DOHH2 (cell line): Measurements from ENCODE around the gene BTBD16.

ENCODE experiments used
- H3F3A ChIP-seq: fragments of 200-600 bp; sonication (generic), shearing (Covaris generic); 2 replicates; pipeline ENCODE4 v1.6.0; 2016; ENCODE audit warnings: antibody characterized with exemption, mild to moderate bottlenecking; ENCODE audit not compliant: control insufficient read depth, insufficient read depth
- H3K27ac ChIP-seq: fragments of 200-600 bp; sonication (generic); 2 replicates; pipeline ENCODE4 v1.5.1; 2014; ENCODE audit warnings: low read depth, mild to moderate bottlenecking, low read length, moderate library complexity
- H3K27me3 ChIP-seq: fragments of 200-600 bp; sonication (generic); 2 replicates; pipeline ENCODE4 v1.6.1; 2014; ENCODE audit warnings: mild to moderate bottlenecking, low read length, mixed read lengths; ENCODE audit not compliant: control insufficient read depth
- H3K36me3 ChIP-seq: fragments of 200-600 bp; sonication (generic); 2 replicates; pipeline ENCODE4 v1.6.1; 2014; ENCODE audit warnings: mild to moderate bottlenecking, low read length, moderate library complexity, mixed read lengths; ENCODE audit not compliant: control insufficient read depth
- H3K4me1 ChIP-seq: fragments of 200-600 bp; sonication (generic); 2 replicates; pipeline ENCODE4 v1.6.1; 2014; ENCODE audit warnings: mild to moderate bottlenecking, low read length, mixed read lengths; ENCODE audit not compliant: control insufficient read depth
- H3K4me2 ChIP-seq: fragments of 200-600 bp; sonication (generic); 2 replicates; pipeline ENCODE4 v1.6.0; 2014; ENCODE audit warnings: mild to moderate bottlenecking, low read length, moderate library complexity
- H3K4me3 ChIP-seq: fragments of 200-600 bp; sonication (generic); 2 replicates; pipeline ENCODE4 v1.5.1; 2014; ENCODE audit warnings: mild to moderate bottlenecking, low read length, mixed read lengths
- H3K79me2 ChIP-seq: fragments of 200-600 bp; sonication (generic); 2 replicates; pipeline ENCODE4 v1.6.1; 2014; ENCODE audit warnings: mild to moderate bottlenecking, low read length, mixed read lengths; ENCODE audit not compliant: control insufficient read depth
- H3K9me2 ChIP-seq: fragments of 200-600 bp; sonication (generic); replicated peaks from 2 replicates; pipeline ENCODE4 v1.6.1; 2014; ENCODE audit warnings: mild to moderate bottlenecking, low read length, mixed read lengths; ENCODE audit not compliant: control insufficient read depth
- H3K9me3 ChIP-seq: fragments of 200-600 bp; sonication (generic); 2 replicates; pipeline ENCODE4 v1.6.1; 2014; ENCODE audit warnings: antibody characterized with exemption, low read length, mixed read lengths; ENCODE audit not compliant: control insufficient read depth, insufficient read depth
- H4K20me1 ChIP-seq: fragments of 200-600 bp; sonication (generic); 2 replicates; pipeline ENCODE4 v1.6.0; 2014; ENCODE audit warnings: low read depth, mild to moderate bottlenecking, antibody characterized with exemption, low read length, moderate library complexity; ENCODE audit not compliant: control insufficient read depth, insufficient read depth
- EZH2phosphoT487 ChIP-seq: fragments of 200-600 bp; sonication (generic); IDR thresholded peaks from 2 replicates; pipeline ENCODE4 v1.6.1; 2017; ENCODE audit warnings: borderline replicate concordance, mild to moderate bottlenecking, antibody characterized with exemption, low read length, moderate library complexity, mixed read lengths
- TF ChIP-seq, protein P1 (sequence below): fragments of 200-600 bp; sonication (generic); IDR thresholded peaks from one replicate; pipeline ENCODE4 v1.5.1; 2014; ENCODE audit warnings: antibody characterized with exemption, mild to moderate bottlenecking, low read depth, low read length; ENCODE audit not compliant: poor library complexity, severe bottlenecking

Gene BTBD16

DNA sequence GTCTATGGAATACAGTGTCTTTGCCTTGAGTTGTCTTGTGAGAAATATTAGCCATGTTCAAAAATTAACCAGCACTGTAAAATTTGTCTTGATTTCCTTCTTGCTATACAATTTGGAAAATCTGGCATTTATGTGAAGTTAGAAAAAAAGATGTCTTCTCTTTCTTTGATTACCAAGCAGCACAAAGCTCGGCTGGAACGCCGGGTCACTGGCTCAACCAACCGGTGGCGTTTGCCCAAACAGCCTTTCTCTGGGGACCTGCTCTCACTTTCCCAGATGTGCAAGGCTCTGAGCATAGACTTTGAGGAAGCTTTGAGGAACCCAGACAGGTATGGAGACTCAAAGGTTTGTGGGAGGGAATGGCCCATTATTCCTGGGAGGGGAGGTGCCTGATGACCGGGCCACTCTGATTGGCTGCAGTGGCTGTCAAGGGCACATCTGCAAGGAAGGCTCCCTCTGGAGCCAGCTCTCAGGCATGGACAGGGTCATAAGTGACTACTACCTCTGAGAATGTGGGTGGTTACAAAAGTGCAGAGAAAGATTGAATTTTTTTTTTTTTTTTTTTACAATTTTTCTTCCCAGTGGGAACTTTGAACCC lies 5.6 kb downstream of the BTBD16 start:
- Histone ChIP-seq H3K9me2 (no peaks in the 10 kb centered on the region), H3K36me3 (no peaks in the 10 kb centered on the region), H3F3A (no peaks in the 10 kb centered on the region), H3K4me1 (no peaks in the 10 kb centered on the region), H3K27ac (no peak overlapping the region), H3K79me2 (no peaks in the 10 kb centered on the region), H3K4me2 (no peak overlapping the region), H4K20me1 (no peaks in the 10 kb centered on the region), H3K9me3 (no peaks in the 10 kb centered on the region), H3K27me3 (no peaks in the 10 kb centered on the region), H3K4me3 (no peak overlapping the region)
- TF ChIP-seq, protein P1, sequence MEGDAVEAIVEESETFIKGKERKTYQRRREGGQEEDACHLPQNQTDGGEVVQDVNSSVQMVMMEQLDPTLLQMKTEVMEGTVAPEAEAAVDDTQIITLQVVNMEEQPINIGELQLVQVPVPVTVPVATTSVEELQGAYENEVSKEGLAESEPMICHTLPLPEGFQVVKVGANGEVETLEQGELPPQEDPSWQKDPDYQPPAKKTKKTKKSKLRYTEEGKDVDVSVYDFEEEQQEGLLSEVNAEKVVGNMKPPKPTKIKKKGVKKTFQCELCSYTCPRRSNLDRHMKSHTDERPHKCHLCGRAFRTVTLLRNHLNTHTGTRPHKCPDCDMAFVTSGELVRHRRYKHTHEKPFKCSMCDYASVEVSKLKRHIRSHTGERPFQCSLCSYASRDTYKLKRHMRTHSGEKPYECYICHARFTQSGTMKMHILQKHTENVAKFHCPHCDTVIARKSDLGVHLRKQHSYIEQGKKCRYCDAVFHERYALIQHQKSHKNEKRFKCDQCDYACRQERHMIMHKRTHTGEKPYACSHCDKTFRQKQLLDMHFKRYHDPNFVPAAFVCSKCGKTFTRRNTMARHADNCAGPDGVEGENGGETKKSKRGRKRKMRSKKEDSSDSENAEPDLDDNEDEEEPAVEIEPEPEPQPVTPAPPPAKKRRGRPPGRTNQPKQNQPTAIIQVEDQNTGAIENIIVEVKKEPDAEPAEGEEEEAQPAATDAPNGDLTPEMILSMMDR = no peak
- no peak for TF ChIP-seq EZH2phosphoT487

DNA sequence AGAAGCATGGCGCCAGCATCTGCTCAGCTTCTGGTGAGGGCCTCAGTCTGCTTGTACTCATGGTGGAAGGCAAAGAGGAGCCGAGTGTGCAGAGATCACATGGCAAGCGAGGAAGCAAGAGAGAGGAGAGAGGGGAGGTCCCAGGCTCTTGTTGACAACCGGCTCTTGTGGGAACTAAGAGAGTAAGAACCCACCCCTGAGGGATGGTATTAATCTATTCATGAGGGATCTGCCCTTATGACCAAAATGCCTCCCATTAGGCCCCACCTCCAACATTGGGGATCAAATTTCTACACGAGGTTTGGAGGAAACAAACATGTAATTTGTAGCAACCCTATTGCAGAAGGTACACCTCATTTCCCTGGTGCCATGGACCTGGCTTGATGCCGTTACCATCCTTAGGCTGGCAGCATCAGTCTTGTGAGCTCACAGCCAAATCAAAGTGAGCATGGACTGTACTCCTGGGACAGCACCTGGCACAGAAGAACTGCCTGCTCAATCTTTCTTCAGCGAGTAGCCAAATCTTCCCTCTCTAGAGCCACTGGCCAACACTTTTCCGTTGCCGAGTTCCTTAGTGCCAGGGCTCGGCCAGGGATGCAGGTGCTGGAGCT lies 6.5 kb downstream of the BTBD16 start:
- no peaks in the 10 kb centered on the region for H3K27me3 ChIP-seq
- no peak overlapping the region for H3K4me2 ChIP-seq
- no peaks in the 10 kb centered on the region for H4K20me1 ChIP-seq
- no peak for TF ChIP-seq EZH2phosphoT487
- TF ChIP-seq, protein P1 = no peak
- no peaks in the 10 kb centered on the region for H3K9me3 ChIP-seq
- no peaks in the 10 kb centered on the region for H3K79me2 ChIP-seq
- no peak overlapping the region for H3K4me3 ChIP-seq
- no peaks in the 10 kb centered on the region for H3K36me3 ChIP-seq
- no peaks in the 10 kb centered on the region for H3K4me1 ChIP-seq
- no peaks in the 10 kb centered on the region for H3F3A ChIP-seq
- H3K27ac ChIP-seq = no peak overlapping the region
- no peaks in the 10 kb centered on the region for H3K9me2 ChIP-seq

GRCh38 chr10:122279725-122280141 lies 8.6 kb downstream of the BTBD16 start:
- H4K20me1 ChIP-seq = no peaks in the 10 kb centered on the region
- no peaks in the 10 kb centered on the region for H3K9me3 ChIP-seq
- H3K79me2 ChIP-seq = no peaks in the 10 kb centered on the region
- no peaks in the 10 kb centered on the region for H3F3A ChIP-seq
- no peaks in the 10 kb centered on the region for H3K4me1 ChIP-seq
- H3K9me2 ChIP-seq = no peaks in the 10 kb centered on the region
- H3K27me3 ChIP-seq = no peaks in the 10 kb centered on the region
- no peak overlapping the region for H3K27ac ChIP-seq
- TF ChIP-seq EZH2phosphoT487 = no peak
- TF ChIP-seq, protein P1 = peak; percentile 61
- H3K4me2 ChIP-seq = no peak overlapping the region
- no peak overlapping the region for H3K4me3 ChIP-seq
- no peaks in the 10 kb centered on the region for H3K36me3 ChIP-seq
